GM12801 (cell line): ENCODE results near the gene VAC14.

Source experiments
- TF ChIP-seq, protein P1 (sequence below): IDR thresholded peaks from one replicate; pipeline ENCODE4 v1.5.1; 2011; ENCODE audit warnings: control low read depth; ENCODE audit not compliant: insufficient read length; ENCODE audit errors: extremely low read depth

VAC14 gene

DNA sequence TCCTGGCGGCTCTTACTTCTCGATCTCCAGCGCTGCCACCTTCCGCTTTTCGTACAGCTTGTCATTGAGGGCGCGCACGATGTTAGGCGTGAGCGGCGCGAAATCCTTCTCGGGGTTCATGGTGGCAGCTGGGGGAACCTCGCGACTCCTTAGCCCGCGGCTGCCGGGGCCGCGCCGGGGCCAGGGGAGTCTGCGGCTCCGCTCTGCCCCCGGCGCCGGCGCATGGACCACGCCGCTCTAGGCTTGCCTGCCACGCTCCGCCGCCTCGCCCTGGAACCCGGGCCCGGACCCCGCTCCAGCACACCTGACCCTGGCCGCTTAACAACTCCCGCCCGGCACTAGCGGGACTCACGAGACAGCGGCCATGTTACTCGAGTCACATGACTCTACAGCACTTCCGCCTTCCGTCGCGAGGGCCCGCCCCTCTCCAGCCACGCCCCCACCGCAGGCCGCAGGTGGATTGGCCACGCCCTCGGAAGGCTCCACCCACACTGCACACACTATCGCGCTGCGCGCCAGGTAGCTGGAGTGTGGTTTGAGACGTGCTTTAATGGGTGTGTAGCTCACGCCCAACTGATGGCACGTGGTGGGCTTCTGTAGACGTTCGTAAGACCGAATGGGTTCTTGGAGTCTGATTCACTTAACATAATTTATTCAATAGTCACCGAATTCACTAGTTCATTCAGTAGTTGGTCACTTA lies at the start of gene VAC14:
Gene VAC14 (minus strand): TSS at position 378 of the 700 bp plus-strand sequence. CDS start 258 bp downstream, at position 120.
- TF ChIP-seq, protein P1, sequence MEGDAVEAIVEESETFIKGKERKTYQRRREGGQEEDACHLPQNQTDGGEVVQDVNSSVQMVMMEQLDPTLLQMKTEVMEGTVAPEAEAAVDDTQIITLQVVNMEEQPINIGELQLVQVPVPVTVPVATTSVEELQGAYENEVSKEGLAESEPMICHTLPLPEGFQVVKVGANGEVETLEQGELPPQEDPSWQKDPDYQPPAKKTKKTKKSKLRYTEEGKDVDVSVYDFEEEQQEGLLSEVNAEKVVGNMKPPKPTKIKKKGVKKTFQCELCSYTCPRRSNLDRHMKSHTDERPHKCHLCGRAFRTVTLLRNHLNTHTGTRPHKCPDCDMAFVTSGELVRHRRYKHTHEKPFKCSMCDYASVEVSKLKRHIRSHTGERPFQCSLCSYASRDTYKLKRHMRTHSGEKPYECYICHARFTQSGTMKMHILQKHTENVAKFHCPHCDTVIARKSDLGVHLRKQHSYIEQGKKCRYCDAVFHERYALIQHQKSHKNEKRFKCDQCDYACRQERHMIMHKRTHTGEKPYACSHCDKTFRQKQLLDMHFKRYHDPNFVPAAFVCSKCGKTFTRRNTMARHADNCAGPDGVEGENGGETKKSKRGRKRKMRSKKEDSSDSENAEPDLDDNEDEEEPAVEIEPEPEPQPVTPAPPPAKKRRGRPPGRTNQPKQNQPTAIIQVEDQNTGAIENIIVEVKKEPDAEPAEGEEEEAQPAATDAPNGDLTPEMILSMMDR = no peak

DNA sequence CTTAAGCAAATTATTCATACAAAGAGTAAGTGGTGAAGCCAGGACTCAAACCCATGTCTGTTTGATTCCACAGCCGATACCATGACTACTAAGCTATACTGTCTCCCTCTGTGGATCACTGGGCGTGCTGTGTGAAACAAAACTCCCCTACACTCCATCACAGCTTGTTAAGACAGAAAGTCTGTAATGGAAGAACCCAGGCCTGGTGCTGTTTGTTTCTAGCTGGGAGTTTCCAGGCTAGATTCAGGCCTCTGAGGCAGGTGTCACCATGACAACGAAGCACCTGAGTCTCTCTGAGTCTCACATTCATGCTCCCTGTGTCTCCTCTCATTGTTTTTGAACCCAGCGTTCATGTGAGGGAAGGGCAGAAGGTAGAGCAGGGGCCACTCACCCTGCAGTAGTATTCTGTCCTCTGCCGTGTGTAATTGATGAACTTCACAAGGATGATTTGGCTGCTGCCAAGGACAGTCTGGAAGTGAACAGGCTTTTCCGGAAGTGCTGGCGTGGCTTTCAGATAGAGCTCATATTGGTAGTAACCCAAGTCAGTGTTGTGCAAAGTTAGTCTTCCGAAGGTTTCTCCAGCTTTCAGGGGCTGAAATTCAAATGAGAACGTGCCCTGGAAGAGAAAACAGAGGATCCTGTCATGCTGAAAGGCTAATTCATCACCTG lies 8.6 kb upstream of the VAC14 start:
- TF ChIP-seq, protein P1 = no peak

DNA sequence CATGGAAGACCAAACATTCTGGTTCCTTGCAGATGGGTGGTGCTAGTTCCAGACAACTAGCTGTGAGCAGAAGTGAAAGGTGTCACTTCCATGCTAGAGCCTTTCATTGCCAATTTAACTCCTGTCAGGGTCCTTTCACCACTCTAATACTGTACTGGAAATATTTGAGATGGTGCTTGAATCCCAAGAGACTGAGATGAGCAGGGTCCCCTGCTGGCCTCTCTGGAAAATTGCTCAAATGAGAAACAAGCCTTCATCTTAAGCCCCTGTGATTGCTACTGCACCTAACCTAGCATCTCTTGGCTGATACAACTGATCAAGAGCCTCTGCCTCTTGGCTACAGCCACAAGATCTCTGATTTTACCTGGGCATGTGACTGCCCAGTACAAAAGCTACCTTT lies 7.4 kb upstream of the VAC14 start:
- TF ChIP-seq, protein P1 = no peak

DNA sequence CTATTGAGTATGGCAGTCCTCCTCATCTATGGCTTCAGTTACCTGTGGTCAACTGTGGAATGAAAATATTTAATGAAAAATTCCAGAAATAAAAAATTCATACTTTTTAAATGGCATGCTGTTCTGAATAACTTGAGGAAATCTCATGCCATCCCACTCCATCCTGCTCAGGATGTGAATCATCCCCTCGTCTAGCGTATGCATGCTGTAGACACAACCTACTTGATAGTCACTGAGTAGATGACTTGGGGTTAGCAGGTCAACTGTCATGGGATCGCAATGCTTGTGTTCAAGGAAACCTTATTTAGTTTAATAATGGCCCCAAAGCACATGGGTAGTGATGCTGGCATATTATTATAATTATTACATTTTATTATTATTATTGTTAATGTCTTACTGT lies 4.8 kb upstream of the VAC14 start:
- TF ChIP-seq, protein P1 = no peak

DNA sequence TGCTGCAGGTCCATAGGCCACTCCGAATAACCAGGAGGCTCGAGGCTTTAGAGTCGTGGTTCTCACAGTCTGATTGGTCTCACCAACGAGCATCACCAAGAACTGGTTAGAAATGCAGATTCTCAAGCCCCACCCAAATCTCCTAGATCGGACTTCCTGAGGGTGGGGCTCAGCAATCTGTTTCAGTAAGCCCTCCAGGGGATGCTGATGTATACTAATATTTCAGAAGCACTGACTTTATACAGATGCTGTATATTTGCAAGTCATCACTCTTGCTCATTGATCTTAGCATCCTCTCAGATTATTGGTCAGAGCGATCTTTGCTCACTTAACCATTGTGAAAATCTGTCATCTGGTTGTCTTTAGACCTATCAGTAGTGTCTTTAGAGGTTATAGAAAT lies 4.4 kb upstream of the VAC14 start:
- TF ChIP-seq, protein P1 = no peak

DNA sequence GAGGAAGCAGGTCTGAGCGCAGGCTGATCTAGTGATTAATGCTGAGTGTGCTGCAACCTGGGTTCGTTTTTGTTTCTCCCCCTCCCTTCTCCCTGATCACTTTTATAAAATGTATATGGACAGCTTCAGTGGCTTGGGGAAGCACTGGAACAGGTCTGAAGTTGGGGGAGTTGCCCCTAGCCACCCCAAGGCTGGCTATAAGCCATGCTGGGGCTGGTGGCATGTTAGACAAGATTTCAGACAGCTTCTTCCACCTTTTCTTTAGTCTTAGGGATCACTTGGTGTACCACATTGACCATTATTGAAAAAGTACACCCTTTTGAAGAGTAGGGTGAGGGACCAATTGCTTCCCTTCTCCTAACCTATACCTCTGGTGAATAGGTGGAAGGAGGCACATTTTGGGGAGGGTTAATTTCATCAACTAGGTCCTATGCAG lies 3.8 kb upstream of the VAC14 start:
- TF ChIP-seq, protein P1 = no peak

DNA sequence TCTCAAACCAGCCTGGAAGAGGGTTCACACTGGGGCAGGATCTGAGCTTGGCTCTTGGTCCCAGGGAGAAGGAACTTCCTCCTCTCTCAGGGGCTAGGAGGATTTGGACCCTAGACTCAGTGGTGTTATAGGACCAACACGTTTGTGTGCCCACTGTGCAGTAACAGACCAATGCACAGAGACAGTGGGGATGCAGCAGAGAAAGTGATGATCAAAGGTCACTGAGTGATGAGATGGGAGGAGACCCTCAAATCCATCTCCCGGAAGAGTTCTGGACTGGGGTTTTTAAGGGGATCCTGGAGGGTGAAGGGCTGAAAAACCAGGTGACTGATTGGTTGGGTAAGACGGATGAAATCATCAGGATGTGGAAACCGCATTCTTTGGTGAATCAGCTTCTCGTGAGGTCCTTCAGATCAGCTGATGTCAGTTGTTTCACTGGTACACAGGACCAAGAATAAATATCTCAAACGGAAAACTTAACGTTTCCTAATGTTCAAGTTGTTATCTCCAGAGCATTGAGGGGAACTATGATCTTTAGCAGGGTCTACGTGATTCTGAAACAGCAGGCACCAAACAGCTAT lies 3.3 kb upstream of the VAC14 start:
- TF ChIP-seq, protein P1 = no peak
